Activated CD4-positive, alpha-beta T cell treated with anti-CD3 and anti-CD28 coated beads for 48 hours (primary cell): Measurements from ENCODE around the gene PAK1.
"Not testable (repeated sequence)": the region's sequence is repeated elsewhere in the genome, so short reads cannot be mapped to it uniquely, and the experiment has no call there.

Experiments
- DNase-seq: peaks from one replicate; pipeline ENCODE4 v3.0.0-alpha.2; 2020

The PAK1 gene

DNA sequence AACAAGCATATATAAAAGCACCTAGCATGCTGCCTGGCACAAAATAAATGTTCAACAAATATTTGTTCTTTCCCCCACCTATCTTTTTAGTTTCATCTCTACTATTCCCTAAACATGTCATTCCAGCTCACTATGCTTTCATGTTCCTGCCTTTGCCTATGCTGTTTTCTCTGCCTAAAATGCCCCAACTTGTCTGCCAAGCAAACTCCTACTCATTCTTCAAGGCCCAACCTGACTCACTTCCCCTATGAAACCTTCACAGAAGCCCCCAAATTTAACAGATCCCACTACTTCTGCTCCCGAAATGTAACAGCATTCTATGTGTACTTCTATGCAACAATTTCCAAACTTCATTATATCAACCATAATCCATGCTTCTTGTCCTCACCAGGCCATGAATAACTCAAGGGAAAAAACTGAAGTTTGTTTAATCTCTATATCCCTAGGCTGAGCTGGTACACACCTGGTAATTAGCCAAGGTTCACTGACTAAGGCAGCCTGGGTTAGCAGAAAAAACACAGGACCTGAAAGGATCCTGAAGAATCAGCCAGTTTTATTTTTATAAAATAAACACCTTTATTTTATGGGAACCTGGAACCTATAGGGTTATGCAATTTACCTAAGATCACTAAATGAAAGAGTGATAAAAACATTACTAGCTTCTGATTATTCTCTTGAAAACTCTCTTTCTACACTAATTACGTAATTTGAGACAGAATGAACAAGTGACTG, 72.2 kb downstream of the PAK1 start:
- DNase-seq: no peak

- no peak for DNase-seq
Measured at GRCh38 chr11:77400775-77401449, 73.0 kb downstream of the PAK1 start.

- no peak for DNase-seq
Measured at GRCh38 chr11:77400271-77400670, 73.6 kb downstream of the PAK1 start.

DNA sequence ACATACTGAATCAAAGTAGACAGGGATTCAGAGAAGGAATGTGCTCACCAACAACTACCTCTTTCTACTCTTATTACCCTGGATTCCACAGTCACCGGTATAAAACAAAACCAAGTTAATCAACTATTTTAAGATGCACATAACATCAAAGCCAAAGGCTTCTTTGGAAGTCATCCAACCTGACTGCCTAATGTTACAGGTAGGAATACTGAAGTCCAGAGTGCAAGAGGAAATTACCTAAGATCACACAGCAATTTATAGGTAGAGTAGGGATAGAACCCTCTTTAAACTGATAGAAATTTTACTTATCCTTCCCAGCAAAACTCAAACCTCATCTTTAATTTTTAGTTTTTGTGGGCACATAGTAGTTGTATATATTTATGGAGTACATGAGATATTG, 76.3 kb downstream of the PAK1 start:
- no peak for DNase-seq

- no peak for DNase-seq
Measured at GRCh38 chr11:77396911-77397310, 77.0 kb downstream of the PAK1 start.

- no peak for DNase-seq
Measured at GRCh38 chr11:77396305-77396704, 77.6 kb downstream of the PAK1 start.

GRCh38 chr11:77395460-77396173, 78.3 kb downstream of the PAK1 start:
- DNase-seq: no peak

GRCh38 chr11:77392842-77393241, 81.1 kb downstream of the PAK1 start:
- DNase-seq: no peak

DNA sequence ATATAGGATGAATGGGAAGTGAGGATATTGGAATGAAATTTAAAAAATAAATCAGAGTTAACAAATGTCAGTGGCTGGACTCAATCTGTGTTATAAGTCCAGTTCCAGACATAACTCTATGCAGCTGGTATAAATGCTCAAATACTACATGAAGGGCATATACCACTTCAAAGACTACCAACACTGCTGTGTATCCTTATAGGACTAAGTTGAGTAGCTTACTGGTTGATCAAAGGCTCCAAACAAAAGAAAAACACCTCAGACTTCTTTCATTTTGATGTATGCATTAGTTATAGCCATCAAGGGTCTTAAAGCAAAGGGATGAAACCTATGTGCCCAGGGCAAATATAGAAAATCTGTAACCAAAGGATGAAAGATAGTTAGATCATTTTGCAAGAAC, 86.2 kb downstream of the PAK1 start:
- DNase-seq: no peak

- DNase-seq: no peak
Measured at GRCh38 chr11:77386178-77386577, 87.7 kb downstream of the PAK1 start.

- not testable (repeated sequence) for DNase-seq
Measured at GRCh38 chr11:77385255-77385771, 88.6 kb downstream of the PAK1 start.

GRCh38 chr11:77384571-77384970, 89.3 kb downstream of the PAK1 start:
- no peak for DNase-seq

- not testable (repeated sequence) for DNase-seq
Measured at GRCh38 chr11:77383349-77383748, 90.5 kb downstream of the PAK1 start.

DNA sequence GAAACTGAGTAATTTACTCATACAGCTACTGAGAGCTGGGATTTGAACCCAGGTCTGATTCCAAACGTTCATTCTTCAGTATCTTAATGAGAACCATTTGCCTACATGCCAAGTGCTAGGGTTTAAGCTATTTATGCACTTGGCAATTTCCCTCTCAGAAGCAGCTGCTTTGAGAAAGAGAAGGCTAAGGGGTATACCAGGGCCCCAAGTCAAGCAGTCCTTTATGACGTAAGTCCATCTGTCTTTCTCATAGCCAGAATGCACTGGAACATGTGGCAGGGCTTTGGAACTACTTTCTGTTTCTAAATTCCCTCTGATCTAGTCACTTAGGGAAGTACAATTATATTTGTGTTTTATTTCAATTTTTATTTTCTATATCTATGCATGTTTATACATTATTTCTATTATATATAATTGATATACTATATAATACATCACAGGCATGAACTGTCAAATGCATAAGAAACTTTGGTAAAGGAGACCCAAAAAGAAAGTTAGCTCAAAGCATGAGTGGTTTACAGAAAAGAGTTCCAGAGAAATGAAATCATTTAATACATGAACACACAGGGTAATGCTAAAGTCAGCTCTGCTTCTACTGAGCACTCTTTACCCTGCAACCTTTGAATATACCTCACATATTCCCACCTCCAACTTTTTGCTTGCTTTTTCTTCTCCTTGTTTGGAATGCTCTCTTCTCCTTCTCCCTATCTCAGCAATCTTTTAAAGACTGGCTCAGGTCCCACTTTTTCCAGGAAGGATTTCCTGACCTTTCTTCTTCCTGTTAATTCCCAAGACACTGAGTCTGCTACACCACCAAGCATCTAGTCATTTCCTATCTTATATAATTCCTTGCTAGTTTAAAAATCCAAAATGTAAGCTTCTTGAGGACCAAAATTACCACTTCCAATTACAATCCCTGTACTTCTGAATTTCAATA, 91.9 kb downstream of the PAK1 start:
- DNase-seq: no peak

DNA sequence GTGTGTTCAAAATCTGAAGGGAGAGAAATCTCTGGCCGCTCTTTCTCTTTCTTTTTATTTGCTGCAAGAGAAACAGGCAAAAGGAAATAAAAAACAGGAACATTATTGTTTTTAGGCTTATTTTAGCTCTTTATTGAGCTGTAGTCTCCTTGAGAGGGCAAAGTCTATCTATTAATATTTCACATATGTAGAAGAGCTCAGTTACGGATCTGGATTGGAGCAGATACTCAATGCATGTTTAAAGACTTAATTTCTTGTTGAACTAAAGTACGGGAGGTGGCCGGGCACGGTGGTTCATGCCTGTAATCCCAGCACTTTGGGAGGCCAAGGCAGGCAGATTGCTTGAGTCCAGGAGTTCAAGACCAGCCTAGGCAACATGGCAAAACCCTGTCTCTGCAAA, 94.0 kb downstream of the PAK1 start:
- DNase-seq: no peak

GRCh38 chr11:77379253-77379652, 94.6 kb downstream of the PAK1 start:
- no peak for DNase-seq

GRCh38 chr11:77377734-77378133, 96.2 kb downstream of the PAK1 start:
- no peak for DNase-seq

DNA sequence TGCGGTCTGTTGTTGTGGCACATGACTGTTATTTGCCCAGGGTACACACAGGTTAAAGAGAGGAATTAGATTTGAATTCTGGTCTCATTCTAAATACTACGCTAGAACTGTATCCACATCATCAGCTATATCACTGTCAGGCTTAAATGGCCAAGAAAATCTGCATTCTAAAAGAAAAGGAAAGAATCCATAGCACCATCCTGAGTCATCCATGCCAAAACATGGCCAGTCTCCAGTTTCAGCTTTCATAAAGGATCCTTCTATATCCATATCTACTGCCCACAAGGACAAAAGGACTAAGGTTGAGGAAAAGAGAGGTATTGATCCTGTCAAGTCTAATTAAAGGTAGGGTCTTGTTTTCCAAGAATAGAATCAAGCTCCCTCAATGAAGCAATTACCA, 98.8 kb downstream of the PAK1 start:
- no peak for DNase-seq

GRCh38 chr11:77374611-77375031, 99.3 kb downstream of the PAK1 start:
- DNase-seq: no peak

- no peak for DNase-seq
Measured at GRCh38 chr11:77374108-77374507, 99.8 kb downstream of the PAK1 start.

DNA sequence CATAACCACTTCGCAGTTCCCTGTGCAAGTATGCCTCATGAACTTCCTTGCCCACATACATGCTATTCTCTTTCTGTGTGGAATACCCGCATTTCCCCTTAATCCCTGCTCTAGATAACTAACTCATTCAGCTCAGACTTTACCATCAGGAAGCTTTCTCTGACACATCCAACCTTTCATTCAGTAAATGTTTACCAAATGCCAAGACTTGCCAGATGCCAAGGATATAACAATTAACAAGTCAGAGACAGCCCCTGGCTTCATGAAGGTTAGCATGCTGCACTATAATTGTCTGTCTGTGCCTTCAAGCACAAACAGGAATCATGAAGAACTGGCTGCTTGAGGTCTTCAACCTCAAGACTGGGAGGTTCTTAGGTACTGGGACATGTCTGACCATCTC, 101.2 kb downstream of the PAK1 start:
- DNase-seq: no peak

DNA sequence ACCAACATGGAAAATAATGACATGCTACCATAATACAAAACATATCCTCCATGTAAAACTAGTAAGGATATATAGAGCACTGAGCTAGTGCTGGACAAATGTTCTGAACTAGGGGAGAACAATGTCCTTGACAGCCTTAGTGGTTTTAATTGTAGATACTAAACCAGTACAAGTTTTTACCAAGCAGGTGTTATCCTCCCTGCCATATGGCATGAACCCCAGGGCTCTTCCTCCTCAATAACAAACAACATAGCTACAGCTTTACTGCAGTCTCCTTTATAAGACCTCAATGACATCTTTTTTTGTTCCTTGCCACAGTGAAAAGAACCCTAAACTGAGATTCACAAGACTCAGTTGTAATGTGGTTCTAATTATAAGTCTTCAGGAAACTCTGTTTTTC, 102.2 kb downstream of the PAK1 start:
- no peak for DNase-seq

DNA sequence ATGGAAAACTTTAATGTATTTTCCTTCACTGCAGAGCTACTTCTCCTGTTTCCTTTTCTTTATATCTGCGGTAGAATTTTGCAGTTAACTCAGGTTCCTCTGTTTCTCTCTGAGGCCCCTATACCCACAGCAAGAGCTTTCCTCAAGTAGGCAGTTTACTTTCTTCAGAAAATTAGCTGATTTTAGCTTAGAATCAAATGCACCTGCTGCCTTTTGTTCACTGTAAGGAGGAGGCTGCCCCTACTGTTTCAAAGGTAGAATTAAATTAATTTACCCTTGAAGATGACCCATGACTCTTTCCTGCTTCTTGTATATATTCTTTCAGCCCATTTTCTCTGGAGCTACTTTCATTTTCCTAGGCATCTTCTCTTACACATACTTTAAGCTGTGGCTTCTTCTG, 103.7 kb downstream of the PAK1 start:
- DNase-seq: no peak
